Peyer's patch (tissue), 4 donors: ENCODE measurements around the gene TRAPPC4. TPM values are rescaled to one million over a fixed set of nuclear protein-coding genes. Genes with fewer than 3 reads are reported as not detected.
A peak's percentile ranks its signal among the peaks of the same experiment; 100 is the strongest.

ENCODE experiments used
- DNase-seq, 3 donors: peaks; one replicate each; pipeline ENCODE4 v3.0.0-alpha.2; 2017 to 2019
- H3K27ac ChIP-seq, 4 donors: fragments of 200-600 bp; sonication (generic); one replicate each; pipeline ENCODE4 v1.5.1; 2016 to 2019
- H3K27me3 ChIP-seq, 2 donors: fragments of 200-600 bp; sonication (generic); one replicate each; pipeline ENCODE4 v1.5.1; 2019
- H3K36me3 ChIP-seq, 3 donors: fragments of 200-600 bp; sonication (generic); one replicate each; pipeline ENCODE4 v1.5.1; 2016 to 2019
- H3K4me1 ChIP-seq, 4 donors: fragments of 200-600 bp; sonication (generic); one replicate each; pipeline ENCODE4 v1.5.1; 2016 to 2019
- H3K4me3 ChIP-seq, 4 donors: fragments of 200-600 bp; sonication (generic); 1 replicate in 3 of 4; 2 replicates in 1 of 4; pipeline ENCODE4 v1.5.1; 2016 to 2019; ENCODE audit warnings: mild to moderate bottlenecking in 1 of 4
- H3K9me3 ChIP-seq, 4 donors: fragments of 200-600 bp; sonication (generic); one replicate each; pipeline ENCODE4 v1.5.1; 2016 to 2019; ENCODE audit warnings: mild to moderate bottlenecking in 1 of 4
- CTCF ChIP-seq, 6 experiments: fragments of 450-650 bp in 4 of 6; fragments of 200-600 bp in 2 of 6; sonication (generic) in 1 of 6; IDR thresholded peaks; one replicate each; pipeline ENCODE4 v1.5.1; 2017 to 2019; ENCODE audit warnings: antibody characterized with exemption in 6 of 6, mild to moderate bottlenecking in 3 of 6, moderate library complexity in 1 of 6
- POLR2A ChIP-seq, 2 donors: fragments of 450-650 bp; IDR thresholded peaks; one replicate each; pipeline ENCODE4 v1.5.1; 2017; ENCODE audit warnings: antibody characterized with exemption in 2 of 2, mild to moderate bottlenecking in 2 of 2, moderate library complexity in 2 of 2
- small RNA-seq, 2 donors: library from RNA; depleted of rRNA; stranded (forward); fragments of <200 nt; gene quantifications; one replicate each; pipeline ENCODE3, GENCODE V24; 2016
- total RNA-seq, 4 donors: library from RNA; depleted of rRNA; stranded (reverse); fragments of >200 nt; gene quantifications; one replicate each; pipeline ENCODE4 v1.1.0, GENCODE V29; 2016

Gene TRAPPC4
- total RNA-seq, 4 donors from 2014 or later = 52.8 to 104 (median 77.8) TPM

- H3K27me3 ChIP-seq = no peaks in the 10 kb centered on the region
- peak within 1 kb of the TSS; percentile 61 to 86 (median 76) for H3K4me3 ChIP-seq
- no peaks in the 10 kb centered on the region for H3K9me3 ChIP-seq
- H3K36me3 ChIP-seq = peaks cover 0 to 27% (median 0%) of the 10 kb centered on the region in 3 donors
- peaks cover 0 to 32% (median 11%) of the 10 kb centered on the region in 4 donors for H3K4me1 ChIP-seq
- TF ChIP-seq POLR2A (IDR thresholded peaks at IDR 0.05) (peak; percentile 62 to 71), CTCF (IDR thresholded peaks at IDR 0.05) (peak in 1 of 6 experiments; percentile 1)
- H3K27ac ChIP-seq = peak within 1 kb of the TSS; percentile 78 to 85 (median 84)
- DNase-seq = peak; percentile 98 to 99 (median 98)
These were observed 49.0 kb downstream of the TRAPPC4 start, which contains the start of gene VPS11 for GRCh38 chr11:119067371-119068222. TSS of gene VPS11 (plus strand) at chr11:119067818. CDS start at chr11:119067824, 6 bp downstream.

Small RNA genes lying within 50 kb of the gene (small RNA-seq; reads per million reads assigned to genes)
- gene AP003392.2 (0 reads per million in 2 donors), gene RF00017 (0 reads per million in 2 donors), gene RF00019 (0 reads per million in 2 donors)

Other genes starting within 250 kb of the TRAPPC4 start
- 10 to 100 TPM; 65.0 to 95.7 (median 93.0) TPM for gene DDX6, start 227.6 kb upstream of the TRAPPC4 start, total RNA-seq
- 1 to 10 TPM in 2 of 4 donors, under 1 TPM in 1, not detected in 1; 0.66 to 7.4 (median 1.1) TPM for gene CXCR5, start 134.9 kb upstream of the TRAPPC4 start, total RNA-seq
- gene BCL9L, start 92.8 kb upstream of the TRAPPC4 start, total RNA-seq = 10 to 100 TPM; 26.4 to 51.3 (median 34.1) TPM
- gene UPK2, start 62.5 kb upstream of the TRAPPC4 start, total RNA-seq = not detected
- gene FOXR1, start 47.0 kb upstream of the TRAPPC4 start, total RNA-seq = not detected
- gene CENATAC, start 20.6 kb upstream of the TRAPPC4 start, total RNA-seq = 100 to 1,000 TPM in 3 of 4 donors, 10 to 100 TPM in 1; 66.4 to 192 (median 105) TPM
- 1,000 to 10,000 TPM in 1 of 4 donors, 100 to 1,000 TPM in 3; 369 to 1,310 (median 750) TPM for gene RPS25, start 423 bp upstream of the TRAPPC4 start, total RNA-seq
- gene SLC37A4, start 12.1 kb downstream of the TRAPPC4 start, total RNA-seq = 100 to 1,000 TPM in 3 of 4 donors, 10 to 100 TPM in 1; 18.2 to 253 (median 209) TPM
- gene HYOU1, start 38.4 kb downstream of the TRAPPC4 start, total RNA-seq = 10 to 100 TPM; 65.2 to 97.7 (median 66.9) TPM
- 10 to 100 TPM; 26.3 to 72.6 (median 37.2) TPM for gene VPS11, start 49.1 kb downstream of the TRAPPC4 start, total RNA-seq
- gene HMBS, start 66.1 kb downstream of the TRAPPC4 start, total RNA-seq = 10 to 100 TPM; 10.7 to 21.7 (median 15.0) TPM
- 10 to 100 TPM; 10.7 to 38.6 (median 33.1) TPM for gene DPAGT1, start 83.1 kb downstream of the TRAPPC4 start, total RNA-seq
- 100 to 1,000 TPM in 1 of 4 donors, 10 to 100 TPM in 3; 13.2 to 107 (median 81.8) TPM for gene C2CD2L, start 88.6 kb downstream of the TRAPPC4 start, total RNA-seq
- 10 to 100 TPM; 28.1 to 67.9 (median 49.0) TPM for gene HINFP, start 102.8 kb downstream of the TRAPPC4 start, total RNA-seq
- not detected for gene ABCG4, start 130.3 kb downstream of the TRAPPC4 start, total RNA-seq
- 10 to 100 TPM in 3 of 4 donors, 1 to 10 TPM in 1; 8.3 to 28.6 (median 21.3) TPM for gene NLRX1, start 150.0 kb downstream of the TRAPPC4 start, total RNA-seq
- 100 to 1,000 TPM in 3 of 4 donors, 10 to 100 TPM in 1; 31.4 to 222 (median 173) TPM for gene NHERF4, start 166.7 kb downstream of the TRAPPC4 start, total RNA-seq
- gene CBL, start 187.6 kb downstream of the TRAPPC4 start, total RNA-seq = 10 to 100 TPM; 11.1 to 20.6 (median 15.9) TPM